ENCODE results near the gene TRIM31.

The TRIM31 gene

GRCh38 chr6:30151580-30151979 is 38.7 kb upstream of the TRIM31 start:
- no peak for DNase-seq (ENCODE audit: extremely low read depth, insufficient read length)
- Histone ChIP-seq H3K36me3 (ENCODE audit: control insufficient read depth, insufficient read depth, low read length) (no peaks in the 10 kb centered on the region), H3K4me3 (replicated peaks; ENCODE audit: low read depth, low read length) (no peak overlapping the region), H3K27me3 (replicated peaks; ENCODE audit: control insufficient read depth, insufficient read depth, low read length) (no peaks in the 10 kb centered on the region)
- no peak for TF ChIP-seq CTCF (IDR thresholded peaks at IDR 0.05; ENCODE audit: insufficient read depth, low read length, poor library complexity, severe bottlenecking)

GRCh38 chr6:30150671-30151395 is 37.9 kb upstream of the TRIM31 start:
- no peak for TF ChIP-seq CTCF (IDR thresholded peaks at IDR 0.05; ENCODE audit: insufficient read depth, low read length, poor library complexity, severe bottlenecking)
- no peak for DNase-seq (ENCODE audit: extremely low read depth, insufficient read length)
- Histone ChIP-seq H3K4me3 (replicated peaks; ENCODE audit: low read depth, low read length) (no peak overlapping the region), H3K36me3 (ENCODE audit: control insufficient read depth, insufficient read depth, low read length) (no peaks in the 10 kb centered on the region), H3K27me3 (replicated peaks; ENCODE audit: control insufficient read depth, insufficient read depth, low read length) (no peaks in the 10 kb centered on the region)

GRCh38 chr6:30149858-30150550 is 37.1 kb upstream of the TRIM31 start:
- no peaks in the 10 kb centered on the region for H3K27me3 ChIP-seq (replicated peaks; ENCODE audit: control insufficient read depth, insufficient read depth, low read length)
- H3K4me3 ChIP-seq (replicated peaks; ENCODE audit: low read depth, low read length) = no peak overlapping the region
- TF ChIP-seq CTCF (IDR thresholded peaks at IDR 0.05; ENCODE audit: insufficient read depth, low read length, poor library complexity, severe bottlenecking) = no peak
- H3K36me3 ChIP-seq (ENCODE audit: control insufficient read depth, insufficient read depth, low read length) = no peaks in the 10 kb centered on the region
- DNase-seq (ENCODE audit: extremely low read depth, insufficient read length) = no peak

GRCh38 chr6:30149234-30149633 is 36.3 kb upstream of the TRIM31 start:
- Histone ChIP-seq H3K36me3 (ENCODE audit: control insufficient read depth, insufficient read depth, low read length) (no peaks in the 10 kb centered on the region), H3K4me3 (replicated peaks; ENCODE audit: low read depth, low read length) (no peak overlapping the region), H3K27me3 (replicated peaks; ENCODE audit: control insufficient read depth, insufficient read depth, low read length) (no peaks in the 10 kb centered on the region; the same call in 1 of the 2 replicates)
- DNase-seq (ENCODE audit: extremely low read depth, insufficient read length) = no peak
- TF ChIP-seq CTCF (IDR thresholded peaks at IDR 0.05; ENCODE audit: insufficient read depth, low read length, poor library complexity, severe bottlenecking) = no peak

GRCh38 chr6:30147096-30147495 is 34.2 kb upstream of the TRIM31 start:
- no peaks in the 10 kb centered on the region for H3K36me3 ChIP-seq (ENCODE audit: control insufficient read depth, insufficient read depth, low read length)
- H3K4me3 ChIP-seq (replicated peaks; ENCODE audit: low read depth, low read length) = no peak overlapping the region
- DNase-seq (ENCODE audit: extremely low read depth, insufficient read length) = no peak
- H3K27me3 ChIP-seq (replicated peaks; ENCODE audit: control insufficient read depth, insufficient read depth, low read length) = no peaks in the 10 kb centered on the region; the same call in 1 of the 2 replicates
- no peak for TF ChIP-seq CTCF (IDR thresholded peaks at IDR 0.05; ENCODE audit: insufficient read depth, low read length, poor library complexity, severe bottlenecking)

Data from GM06990 (cell line).